Measurements from ENCODE around the gene SERINC2. TPM values are rescaled to one million over a fixed set of nuclear protein-coding genes. Genes with fewer than 3 reads are reported as not detected.
"Not testable (repeated sequence)": the region's sequence is repeated elsewhere in the genome, so short reads cannot be mapped to it uniquely, and the experiment has no call there.

SERINC2 gene
- total RNA-seq, 1 donor from 2014 or later = 1.3 TPM

DNA sequence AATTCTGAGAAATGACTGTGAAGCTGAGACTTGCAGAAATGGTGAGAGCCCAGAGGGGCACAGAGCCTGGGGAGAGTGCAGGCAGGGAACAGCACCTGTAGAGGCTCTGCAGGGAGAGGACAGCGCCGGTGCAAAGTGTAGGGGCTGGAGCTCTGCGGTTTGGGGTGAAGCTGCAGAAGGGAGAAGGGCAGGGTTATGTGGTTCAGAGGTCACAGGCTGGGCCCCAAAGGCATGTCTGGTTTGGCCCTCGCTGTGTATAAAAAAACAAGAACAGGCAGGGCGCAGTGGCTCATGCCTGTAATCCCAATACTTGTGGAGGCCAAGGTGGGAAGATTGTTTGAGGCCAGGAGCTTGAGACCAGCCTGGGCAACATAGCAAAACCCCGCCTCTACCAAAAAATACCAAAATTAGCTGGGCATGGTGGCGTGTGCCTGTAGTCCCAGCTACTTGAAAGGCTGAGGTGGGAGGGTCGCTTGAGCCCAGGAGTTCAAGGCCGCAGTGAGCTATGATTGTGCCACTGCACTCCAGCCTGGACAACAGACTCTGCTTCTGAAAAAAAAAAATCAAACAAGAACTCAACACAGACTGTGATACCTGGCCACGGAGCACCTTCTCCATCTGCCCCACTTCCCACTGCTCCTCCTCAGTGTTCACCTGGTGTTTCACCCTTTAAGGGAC is 29.1 kb downstream of the SERINC2 start:
- intact Hi-C loops (cut with micrococcal nuclease) = no loop called here
- no peak for ATAC-seq
- DNase-seq = no peak

DNA sequence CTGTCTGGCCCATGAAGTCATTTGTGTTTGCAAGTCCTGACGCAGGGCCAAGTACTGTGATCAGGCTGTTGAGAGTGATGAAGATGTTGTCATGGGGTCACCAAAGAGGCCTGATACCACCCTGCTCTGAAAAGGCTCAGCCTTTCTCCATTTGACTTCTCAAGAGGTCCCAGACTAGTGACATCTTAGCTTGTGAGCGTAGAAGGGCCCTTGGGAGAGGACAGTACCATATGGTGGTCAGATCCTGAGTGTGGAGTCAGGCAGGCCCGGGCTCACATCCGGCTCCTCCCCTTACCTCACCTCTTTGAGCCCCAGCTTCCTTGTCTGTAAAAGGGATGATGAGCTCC is 29.6 kb downstream of the SERINC2 start:
- intact Hi-C loops (cut with micrococcal nuclease) = no loop called here
- ATAC-seq (no peak), DNase-seq (no peak)

DNA sequence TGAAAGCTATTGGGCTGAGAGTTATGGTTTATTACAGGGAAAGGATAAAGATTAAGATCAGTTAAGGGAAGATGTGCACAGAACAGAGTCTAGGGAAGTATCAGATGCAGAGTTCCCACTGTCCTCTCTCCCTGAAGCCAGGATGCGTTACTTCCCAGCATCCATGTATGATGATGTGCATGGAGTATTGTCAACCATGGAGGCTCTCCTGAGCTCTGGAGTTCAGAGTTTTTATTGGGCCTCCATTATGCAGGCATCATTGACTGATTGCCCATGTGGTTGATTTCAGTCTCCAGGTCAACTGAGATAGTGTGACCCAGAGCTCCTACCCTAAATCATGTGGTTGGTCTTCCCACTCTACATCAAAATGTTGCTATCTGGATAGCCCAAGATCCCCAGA is 30.7 kb downstream of the SERINC2 start:
- DNase-seq = no peak
- intact Hi-C loops (cut with micrococcal nuclease) = no loop called here
- ATAC-seq = no peak

DNA sequence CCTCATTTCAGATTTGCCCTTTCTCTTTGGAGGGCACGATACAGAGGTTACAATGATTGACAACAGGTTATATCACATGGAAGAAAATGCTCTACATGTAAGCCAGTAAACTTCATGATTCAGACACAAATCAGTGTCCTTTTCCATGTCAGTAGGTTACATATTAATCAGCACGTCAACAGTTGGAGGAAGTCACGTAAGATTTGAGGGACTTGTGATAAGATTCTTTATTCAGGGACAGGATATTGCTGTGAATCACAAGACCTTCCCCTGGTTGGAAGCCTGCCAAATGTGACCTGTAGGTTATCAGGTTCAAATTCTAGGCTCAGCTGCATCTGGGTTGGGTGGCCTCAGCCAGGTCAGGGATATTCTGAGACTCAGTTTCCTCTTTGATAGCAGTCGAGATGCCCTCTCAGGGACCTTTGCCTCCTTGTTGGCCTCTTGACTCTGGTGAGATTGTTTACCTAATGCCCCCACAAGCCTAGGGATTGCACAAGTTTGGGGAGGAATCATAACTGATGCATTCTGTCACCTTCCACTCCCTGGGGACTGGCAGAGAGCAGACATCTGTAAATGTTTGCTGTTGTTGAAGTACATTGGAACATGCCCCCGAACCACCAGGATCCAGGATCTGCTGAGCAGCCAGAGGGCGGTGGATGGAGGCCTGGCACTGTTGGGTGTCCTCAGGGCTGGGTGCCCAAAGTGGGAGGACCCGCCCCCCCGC is 31.9 kb downstream of the SERINC2 start:
- no peak for ATAC-seq
- intact Hi-C loops (cut with micrococcal nuclease) = no loop called here
- DNase-seq = no peak

DNA sequence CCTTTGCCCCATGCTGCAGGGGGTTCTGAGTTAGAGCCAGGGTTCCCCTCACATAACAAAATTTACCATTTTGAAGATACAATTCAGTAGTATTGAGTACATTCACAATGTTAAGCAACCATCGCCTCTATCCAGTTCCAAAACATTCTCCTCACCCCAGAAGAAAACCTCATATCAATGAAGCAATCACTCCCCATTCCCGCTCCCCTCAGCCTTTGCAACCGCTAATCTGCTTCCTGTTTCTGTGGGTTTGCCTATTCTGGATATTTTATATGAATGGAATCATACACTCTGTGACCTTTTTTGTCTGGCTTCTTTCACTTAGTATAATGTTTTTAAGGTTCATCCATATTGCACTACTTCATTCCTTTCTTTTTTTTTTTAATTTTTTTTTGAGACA is 32.9 kb downstream of the SERINC2 start:
- ATAC-seq (no peak), DNase-seq (no peak)
- intact Hi-C loops (cut with micrococcal nuclease) = no loop called here

DNA sequence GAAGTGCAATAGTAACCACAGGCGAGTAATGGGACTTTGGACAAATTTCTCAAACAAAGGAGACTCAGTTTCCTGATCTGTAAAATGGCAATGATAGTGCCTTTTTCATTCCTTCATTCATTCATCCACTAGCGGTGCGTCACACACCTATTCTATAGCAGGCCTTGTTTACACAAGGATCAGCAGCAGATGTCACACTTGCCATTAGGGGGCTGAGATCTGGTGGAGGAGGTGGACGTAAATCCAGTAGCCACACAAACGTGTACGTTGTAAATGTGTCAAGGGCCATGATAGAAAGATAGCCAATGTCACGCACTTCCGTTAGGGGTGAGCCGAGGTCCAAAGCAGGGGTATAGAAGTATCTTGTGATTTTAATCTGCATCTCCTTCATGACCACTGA is 34.2 kb downstream of the SERINC2 start:
- no peak for DNase-seq
- no peak for ATAC-seq
- intact Hi-C loops (cut with micrococcal nuclease) = no loop called here

DNA sequence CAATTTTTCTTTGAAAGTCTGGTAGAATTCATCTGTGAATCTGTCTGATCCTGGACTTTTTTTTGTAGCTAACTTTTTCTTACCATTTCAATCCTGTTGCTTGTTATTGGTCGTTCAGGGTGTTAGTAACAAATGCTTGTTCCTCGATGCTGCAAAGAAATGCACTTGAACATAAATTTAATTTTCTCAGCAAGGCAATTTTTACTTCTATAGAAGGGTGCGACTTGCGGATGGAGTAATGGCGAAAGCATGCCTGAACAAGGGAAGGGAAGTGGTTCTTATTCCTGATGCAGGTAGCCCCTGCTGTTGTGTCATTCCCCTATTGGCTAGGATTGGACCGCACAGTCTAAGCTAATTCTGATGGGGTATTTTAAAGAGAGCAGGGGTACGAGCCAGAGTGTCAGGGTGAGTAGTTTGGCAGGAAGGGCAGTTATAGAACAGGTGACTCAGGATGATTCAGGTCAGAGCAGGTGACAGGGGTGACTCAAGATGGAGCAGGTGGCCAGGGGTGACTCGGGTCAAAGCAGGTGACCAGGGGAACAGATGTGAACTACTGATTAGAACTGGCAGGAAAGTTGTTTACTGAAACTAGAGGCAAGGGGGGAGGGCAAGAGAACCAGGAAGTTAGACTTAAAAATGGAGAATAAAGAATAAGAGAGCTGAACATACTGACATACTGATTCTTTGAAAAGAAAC is 40.5 kb downstream of the SERINC2 start:
- intact Hi-C loops (cut with micrococcal nuclease) = no loop called here
- ATAC-seq (no peak), DNase-seq (no peak)

DNA sequence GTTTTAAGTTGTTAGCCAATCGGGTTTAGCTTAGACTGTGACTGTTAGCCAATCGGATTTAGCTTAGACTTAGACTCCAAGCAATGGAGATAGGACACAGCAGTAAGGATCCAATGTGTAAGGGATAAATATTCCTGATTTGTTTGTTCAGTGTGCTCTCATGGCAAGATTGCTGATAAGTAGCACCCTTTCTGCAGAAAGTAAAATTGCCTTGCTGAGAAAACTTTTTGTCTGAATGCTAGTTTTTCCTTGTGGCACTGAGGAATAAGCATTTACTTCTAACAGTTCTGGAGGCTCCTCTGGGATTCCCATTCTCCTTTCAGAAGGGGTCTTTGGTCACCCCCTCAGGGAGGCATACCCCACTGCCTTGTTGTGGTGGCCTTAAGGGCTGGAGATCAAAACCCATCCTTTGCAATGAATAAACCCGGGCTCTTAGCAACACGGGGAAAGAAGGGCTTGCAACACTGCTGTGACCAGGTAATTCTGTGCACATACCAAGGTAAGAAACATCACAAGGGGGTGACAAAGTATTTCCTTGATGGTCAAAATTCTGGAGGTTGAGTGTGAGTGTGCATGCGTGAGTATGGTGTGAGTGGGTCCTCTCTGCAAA is 45.4 kb downstream of the SERINC2 start:
- ATAC-seq (no peak), DNase-seq (no peak)
- intact Hi-C loops (cut with micrococcal nuclease) = no loop called here

DNA sequence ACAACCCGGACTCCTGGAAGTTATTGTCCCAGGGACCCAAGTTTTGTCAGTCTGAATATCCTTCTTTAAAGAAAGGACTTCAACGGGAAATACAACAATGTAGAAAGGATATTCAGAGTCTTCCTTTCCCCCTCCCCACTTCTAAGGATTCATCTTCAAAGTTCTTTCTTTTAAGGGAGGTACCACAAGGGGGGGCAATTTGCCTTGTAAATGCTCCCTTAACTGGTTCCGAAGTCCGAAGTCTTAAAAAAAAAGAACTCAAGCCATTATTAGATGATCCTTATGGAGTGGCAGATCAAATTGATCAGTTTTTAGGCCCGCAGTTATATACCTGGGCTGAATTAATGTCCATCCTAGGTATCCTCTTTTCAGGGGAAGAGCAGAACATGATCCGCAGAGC is 47.0 kb downstream of the SERINC2 start:
- intact Hi-C loops (cut with micrococcal nuclease) = no loop called here
- DNase-seq (no peak), ATAC-seq (no peak)

DNA sequence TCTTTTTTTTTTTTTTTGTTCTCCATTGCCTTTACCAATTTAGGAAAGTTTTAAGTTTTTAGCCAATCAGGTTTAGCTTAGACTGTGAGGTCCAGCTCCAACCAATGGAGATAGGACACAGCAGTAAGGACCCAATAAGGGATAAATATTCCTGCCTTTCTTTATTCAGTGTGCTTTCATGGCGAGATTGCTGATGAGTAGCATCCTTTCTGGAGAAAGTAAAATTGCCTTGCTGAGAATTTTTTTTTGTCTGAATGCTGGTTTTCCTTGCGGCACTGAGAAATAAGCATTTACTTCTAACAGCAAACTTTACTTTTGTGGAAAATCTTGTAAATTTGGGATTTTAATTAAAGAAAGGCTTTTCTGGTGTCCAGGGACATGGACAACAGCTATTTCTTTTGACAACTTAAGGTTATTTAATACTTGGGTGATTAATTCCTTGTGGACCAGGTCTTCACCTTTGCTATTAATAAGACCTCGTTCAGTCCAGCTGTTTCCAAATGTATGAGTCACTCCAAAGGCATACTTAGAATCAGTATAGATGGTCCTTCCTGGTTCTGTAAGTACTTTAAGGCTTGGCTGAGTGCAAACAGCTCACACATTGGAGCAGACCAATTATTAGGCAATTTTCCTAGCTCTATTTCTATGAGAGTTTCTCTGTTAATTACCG is 54.1 kb downstream of the SERINC2 start:
- intact Hi-C loops (cut with micrococcal nuclease) = no loop called here
- ATAC-seq = no peak
- DNase-seq = no peak

DNA sequence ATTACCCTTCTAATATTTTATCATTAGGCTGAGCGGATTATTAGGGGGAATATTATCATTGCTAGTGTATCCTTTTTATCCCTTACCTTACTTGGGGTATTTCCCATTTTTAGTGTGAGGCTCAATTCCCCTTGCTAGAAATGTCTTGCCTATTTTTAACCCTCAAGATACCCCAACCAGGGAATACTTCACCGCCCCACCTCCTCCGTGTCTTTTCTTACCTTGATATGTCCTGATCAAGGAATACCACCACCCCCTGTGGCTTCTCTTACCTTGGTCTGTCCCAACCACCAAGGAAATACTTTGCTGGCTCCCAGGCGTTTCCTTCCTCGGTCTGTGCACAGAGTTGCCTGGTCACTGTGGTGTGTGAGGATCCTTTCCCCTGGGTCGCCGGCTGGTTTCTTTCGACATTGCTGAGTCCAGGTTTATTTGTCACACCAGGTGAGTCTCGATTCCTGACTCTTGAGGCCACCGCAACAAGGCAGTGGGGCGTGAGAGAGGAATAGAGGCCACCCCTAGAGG is 57.8 kb downstream of the SERINC2 start:
- intact Hi-C loops (cut with micrococcal nuclease) = no loop called here
- ATAC-seq (no peak), DNase-seq (no peak)

DNA sequence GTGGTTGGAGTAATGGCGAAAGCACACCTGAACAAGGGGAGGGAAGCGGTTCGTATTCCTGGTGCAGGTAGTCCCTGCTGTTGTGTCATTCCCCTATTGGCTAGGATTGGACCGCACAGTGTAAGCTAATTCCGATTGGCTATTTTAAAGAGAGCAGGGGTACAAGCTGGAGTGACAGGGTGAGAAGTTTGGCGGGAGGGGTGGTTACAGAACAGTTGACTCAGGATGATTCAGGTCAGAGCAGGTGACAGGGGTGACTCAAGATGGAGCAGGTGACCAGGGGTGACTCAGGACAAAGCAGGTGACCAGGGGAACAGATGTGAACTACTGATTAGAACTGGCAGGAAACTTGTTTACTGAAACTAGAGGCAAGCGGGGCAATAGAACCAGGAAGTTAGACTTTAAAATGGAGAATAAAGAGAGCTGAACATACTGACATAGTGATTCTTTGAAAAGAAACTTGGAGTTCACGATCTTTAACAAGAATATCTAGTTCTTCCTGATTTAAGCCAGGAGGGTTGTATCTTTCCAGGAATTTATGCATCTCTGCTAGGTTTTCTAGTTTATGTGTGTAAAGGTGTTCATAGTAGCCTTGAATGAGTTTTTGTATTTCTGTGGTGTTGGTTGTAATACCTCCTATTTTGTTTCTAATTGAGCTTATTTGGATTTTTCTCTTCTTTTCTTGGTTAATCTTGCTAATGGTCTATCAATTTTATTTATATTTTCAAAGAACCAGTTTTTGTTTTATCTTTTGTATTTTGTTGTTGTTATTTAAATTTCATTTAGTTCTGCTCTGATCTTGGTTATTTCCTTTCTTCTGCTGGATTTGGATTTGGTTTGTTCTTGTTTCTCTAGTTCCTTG is 58.7 kb downstream of the SERINC2 start:
- DNase-seq; intact Hi-C loops (cut with micrococcal nuclease); ATAC-seq: not testable (repeated sequence)

DNA sequence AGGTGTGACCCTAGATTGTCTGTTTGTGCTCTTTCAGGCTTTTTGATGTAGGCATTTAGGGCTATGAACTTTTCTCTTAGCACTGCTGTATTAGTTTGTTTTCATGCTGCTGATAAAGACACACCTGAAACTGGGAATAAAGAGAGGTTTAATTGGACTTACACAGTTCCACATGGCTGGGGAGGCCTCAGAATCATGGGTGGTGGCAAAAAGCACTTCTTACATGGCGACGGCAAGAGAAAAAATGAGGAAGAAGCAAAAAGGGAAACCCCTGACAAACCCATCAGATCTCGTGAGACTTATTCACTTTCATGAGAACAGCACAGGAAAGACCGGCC is 59.3 kb downstream of the SERINC2 start:
- DNase-seq; intact Hi-C loops (cut with micrococcal nuclease); ATAC-seq: not testable (repeated sequence)

DNA sequence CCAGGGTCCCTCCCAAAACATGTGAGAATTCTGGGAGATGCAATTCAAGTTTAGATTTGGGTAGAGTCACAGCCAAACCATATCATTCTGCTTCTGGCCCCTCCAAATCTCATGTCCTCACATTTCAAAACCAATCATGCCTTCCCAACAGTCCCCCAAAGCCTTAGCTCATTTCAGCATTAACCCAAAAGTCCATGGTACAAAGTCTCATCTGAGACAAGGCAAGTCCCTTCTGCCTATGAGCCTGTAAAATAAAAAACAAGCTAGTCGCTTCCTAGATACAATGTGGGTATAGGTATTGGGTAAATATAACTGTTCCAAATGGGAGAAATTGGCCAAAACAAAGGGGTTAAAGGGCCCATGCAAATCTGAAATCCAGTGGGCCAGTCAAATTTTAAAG is 59.7 kb downstream of the SERINC2 start:
- intact Hi-C loops (cut with micrococcal nuclease); DNase-seq; ATAC-seq: not testable (repeated sequence)

DNA sequence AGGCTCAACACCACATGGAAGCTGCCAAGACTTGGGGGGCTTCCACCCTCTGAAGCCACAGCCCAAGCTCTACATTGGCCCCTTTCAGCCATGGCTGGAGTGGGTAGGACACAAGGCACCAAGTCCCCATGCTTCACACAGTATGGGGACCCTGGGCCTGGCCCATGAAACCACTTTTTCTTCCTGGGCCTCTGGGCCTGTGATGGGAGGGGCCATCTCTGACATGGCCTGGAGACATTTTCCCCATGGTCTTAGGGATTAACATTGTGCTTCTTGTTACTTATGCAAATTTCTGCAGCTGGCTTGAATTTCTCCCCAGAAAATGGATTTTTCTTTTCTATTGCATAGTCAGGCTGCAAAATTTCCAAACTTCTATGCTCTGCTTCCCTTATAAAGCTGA is 60.5 kb downstream of the SERINC2 start:
- intact Hi-C loops (cut with micrococcal nuclease); DNase-seq; ATAC-seq: not testable (repeated sequence)

DNA sequence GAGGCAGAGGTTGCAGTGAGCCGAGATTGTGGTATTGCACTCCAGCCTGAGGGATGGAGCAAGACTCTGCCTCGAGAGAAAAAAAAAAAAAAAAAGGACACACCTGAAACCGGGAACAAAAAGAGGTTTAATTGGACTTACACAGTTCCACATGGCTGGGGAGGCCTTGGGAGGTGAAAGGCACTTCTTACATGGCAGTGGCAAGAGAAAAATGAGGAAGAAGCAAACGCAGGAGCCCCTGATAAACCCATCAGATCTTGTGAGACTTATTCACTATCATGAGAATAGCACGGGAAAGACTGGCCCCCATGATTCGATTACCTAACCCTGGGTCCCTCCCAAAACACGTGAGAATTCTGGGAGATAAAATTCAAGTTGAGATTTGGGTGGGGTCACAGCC is 61.6 kb downstream of the SERINC2 start:
- DNase-seq; intact Hi-C loops (cut with micrococcal nuclease): not testable (repeated sequence)

DNA sequence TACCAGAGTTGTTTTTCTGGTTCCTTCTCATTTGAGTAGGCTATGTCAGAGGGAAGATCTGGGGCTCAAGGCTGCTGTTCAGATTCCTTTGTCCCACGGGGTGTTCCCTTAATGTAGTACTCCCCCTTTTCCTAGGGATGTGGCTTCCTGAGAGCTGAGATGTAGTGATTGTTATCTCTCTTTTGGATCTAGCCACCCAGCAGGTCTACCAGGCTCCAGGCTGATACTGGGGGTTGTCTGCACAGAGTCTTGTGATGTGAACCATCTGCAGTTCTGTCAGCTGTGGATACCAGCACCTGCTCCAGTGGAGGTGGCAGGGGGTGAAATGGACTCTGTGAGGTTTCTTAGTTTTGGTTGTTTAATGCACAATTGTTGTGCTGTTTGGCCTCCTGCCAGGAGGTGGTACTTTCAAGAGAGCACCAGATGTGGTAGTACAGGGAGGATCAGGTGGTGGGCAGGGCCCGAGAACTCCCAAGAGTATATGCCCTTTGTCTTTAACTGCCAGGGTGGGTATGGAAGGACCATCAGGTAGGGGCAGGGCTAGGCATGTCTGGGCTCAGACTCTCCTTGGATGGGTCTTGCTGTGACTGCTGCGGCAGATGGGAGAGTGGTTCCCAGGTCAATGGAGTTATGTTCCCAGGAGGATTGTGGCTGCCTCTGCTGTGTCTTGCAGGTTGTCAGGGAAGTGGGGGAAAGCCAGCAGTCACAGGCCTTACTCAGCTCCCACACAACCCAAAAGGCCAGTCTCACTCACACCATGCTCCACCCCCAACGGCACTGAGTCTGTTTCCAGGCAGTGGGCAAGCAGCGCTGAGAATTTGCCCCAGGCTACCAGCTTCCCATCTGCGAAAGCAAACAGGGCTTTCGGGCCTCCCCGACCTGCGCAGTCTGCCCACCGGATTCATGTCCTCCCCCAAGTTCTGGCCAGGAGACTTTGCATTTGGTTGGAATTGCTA is 64.2 kb downstream of the SERINC2 start:
- intact Hi-C loops (cut with micrococcal nuclease) = no loop called here
- no peak for ATAC-seq
- no peak for DNase-seq

More for the DNA sequence above, 61.6 kb downstream of the SERINC2 start:
- ATAC-seq = not testable (repeated sequence)

Data from left ventricle myocardium superior (tissue), 1 donor.